ENCODE data around the gene IRS1. TPM values are rescaled to one million over a fixed set of nuclear protein-coding genes. Genes with fewer than 3 reads are reported as not detected.

IRS1 gene
- total RNA-seq, 1 experiment from 2014 or later, result 15.2 TPM

- Histone ChIP-seq H3K4me3 (ENCODE audit: insufficient read depth, low read depth, low read length) (peak overlapping the region; percentile 80), H3K27me3 (ENCODE audit: control insufficient read depth, insufficient read depth, low read length) (no peaks in the 10 kb centered on the region), H3K36me3 (replicated peaks; ENCODE audit: control insufficient read depth, insufficient read depth, low read length) (peaks cover 6% of the 10 kb centered on the region)
- DNase-seq, result no peak
Measured at GRCh38 chr2:226799976-226800940, 638 bp upstream of the IRS1 start.

- no peaks in the 10 kb centered on the region for H3K27me3 ChIP-seq (ENCODE audit: control insufficient read depth, insufficient read depth, low read length)
- H3K36me3 ChIP-seq (replicated peaks; ENCODE audit: control insufficient read depth, insufficient read depth, low read length), result peaks cover 7% of the 10 kb centered on the region
- DNase-seq, result peak; percentile 79
- H3K4me3 ChIP-seq (ENCODE audit: insufficient read depth, low read depth, low read length), result peak overlapping the region; percentile 80
Measured at GRCh38 chr2:226798422-226799210, 1.0 kb downstream of the IRS1 start.

- H3K4me3 ChIP-seq (ENCODE audit: insufficient read depth, low read depth, low read length), result peak overlapping the region; percentile 80
- DNase-seq, result no peak
- H3K36me3 ChIP-seq (replicated peaks; ENCODE audit: control insufficient read depth, insufficient read depth, low read length), result peaks cover 7% of the 10 kb centered on the region
- no peaks in the 10 kb centered on the region for H3K27me3 ChIP-seq (ENCODE audit: control insufficient read depth, insufficient read depth, low read length)
Measured at GRCh38 chr2:226797989-226798421, 1.6 kb downstream of the IRS1 start.

- DNase-seq, result peak; percentile 43
Measured at GRCh38 chr2:226797289-226797988, 2.2 kb downstream of the IRS1 start.

GRCh38 chr2:226796840-226797288 lies 2.8 kb downstream of the IRS1 start:
- DNase-seq, result peak; percentile 66
- Histone ChIP-seq H3K27me3 (ENCODE audit: control insufficient read depth, insufficient read depth, low read length) (no peaks in the 10 kb centered on the region), H3K36me3 (replicated peaks; ENCODE audit: control insufficient read depth, insufficient read depth, low read length) (peaks cover 7% of the 10 kb centered on the region), H3K4me3 (ENCODE audit: insufficient read depth, low read depth, low read length) (no peak overlapping the region)

More at GRCh38 chr2:226797289-226797988, 2.2 kb downstream of the IRS1 start:
- Histone ChIP-seq H3K27me3 (ENCODE audit: control insufficient read depth, insufficient read depth, low read length) (no peaks in the 10 kb centered on the region), H3K36me3 (replicated peaks; ENCODE audit: control insufficient read depth, insufficient read depth, low read length) (peaks cover 7% of the 10 kb centered on the region), H3K4me3 (ENCODE audit: insufficient read depth, low read depth, low read length) (no peak overlapping the region)

GRCh38 chr2:226796012-226796839 lies 3.4 kb downstream of the IRS1 start:
- DNase-seq, result peak; percentile 29
- H3K36me3 ChIP-seq (replicated peaks; ENCODE audit: control insufficient read depth, insufficient read depth, low read length), result peaks cover 7% of the 10 kb centered on the region
- H3K27me3 ChIP-seq (ENCODE audit: control insufficient read depth, insufficient read depth, low read length), result no peaks in the 10 kb centered on the region
- H3K4me3 ChIP-seq (ENCODE audit: insufficient read depth, low read depth, low read length), result no peak overlapping the region

GRCh38 chr2:226795281-226796011 lies 4.2 kb downstream of the IRS1 start:
- peak; percentile 27 for DNase-seq
- no peak overlapping the region for H3K4me3 ChIP-seq (ENCODE audit: insufficient read depth, low read depth, low read length)

GRCh38 chr2:226794751-226795171 lies 4.9 kb downstream of the IRS1 start:
- H3K27me3 ChIP-seq (ENCODE audit: control insufficient read depth, insufficient read depth, low read length), result no peaks in the 10 kb centered on the region
- peaks cover 7% of the 10 kb centered on the region for H3K36me3 ChIP-seq (replicated peaks; ENCODE audit: control insufficient read depth, insufficient read depth, low read length)
- peak; percentile 42 for DNase-seq
- no peak overlapping the region; the same call in 1 of the 2 replicates for H3K4me3 ChIP-seq (ENCODE audit: insufficient read depth, low read depth, low read length)

More at GRCh38 chr2:226795281-226796011, 4.2 kb downstream of the IRS1 start:
- no peaks in the 10 kb centered on the region for H3K27me3 ChIP-seq (ENCODE audit: control insufficient read depth, insufficient read depth, low read length)
- peaks cover 7% of the 10 kb centered on the region for H3K36me3 ChIP-seq (replicated peaks; ENCODE audit: control insufficient read depth, insufficient read depth, low read length)

GRCh38 chr2:226794196-226794661 lies 5.4 kb downstream of the IRS1 start:
- DNase-seq, result no peak
- Histone ChIP-seq H3K36me3 (replicated peaks; ENCODE audit: control insufficient read depth, insufficient read depth, low read length) (peaks cover 7% of the 10 kb centered on the region), H3K4me3 (ENCODE audit: insufficient read depth, low read depth, low read length) (no peak overlapping the region), H3K27me3 (ENCODE audit: control insufficient read depth, insufficient read depth, low read length) (no peaks in the 10 kb centered on the region)

GRCh38 chr2:226793646-226794045 lies 6.0 kb downstream of the IRS1 start:
- Histone ChIP-seq H3K36me3 (replicated peaks; ENCODE audit: control insufficient read depth, insufficient read depth, low read length) (peaks cover 7% of the 10 kb centered on the region), H3K4me3 (ENCODE audit: insufficient read depth, low read depth, low read length) (no peak overlapping the region), H3K27me3 (ENCODE audit: control insufficient read depth, insufficient read depth, low read length) (no peaks in the 10 kb centered on the region)
- DNase-seq, result no peak

- Histone ChIP-seq H3K27me3 (ENCODE audit: control insufficient read depth, insufficient read depth, low read length) (no peaks in the 10 kb centered on the region), H3K36me3 (replicated peaks; ENCODE audit: control insufficient read depth, insufficient read depth, low read length) (peaks cover 7% of the 10 kb centered on the region), H3K4me3 (ENCODE audit: insufficient read depth, low read depth, low read length) (peak overlapping the region; percentile 45)
- peak; percentile 39 for DNase-seq
Measured at GRCh38 chr2:226792155-226792881, 7.3 kb downstream of the IRS1 start.

GRCh38 chr2:226791487-226792081 lies 8.0 kb downstream of the IRS1 start:
- Histone ChIP-seq H3K4me3 (ENCODE audit: insufficient read depth, low read depth, low read length) (peak overlapping the region; percentile 55), H3K27me3 (ENCODE audit: control insufficient read depth, insufficient read depth, low read length) (no peaks in the 10 kb centered on the region), H3K36me3 (replicated peaks; ENCODE audit: control insufficient read depth, insufficient read depth, low read length) (peaks cover 5% of the 10 kb centered on the region)
- DNase-seq, result peak; percentile 99
